GM12892 (cell line): ENCODE results near the gene VGF.

Source experiments
- DNase-seq: peaks from one replicate; pipeline ENCODE4 v3.0.0; 2011; ENCODE audit not compliant: insufficient read length
- FAIRE-seq: peaks from 2 replicates; lab custom pipeline; 2011; peaks lifted over from hg19 to GRCh38; lab: Jason Lieb, UNC
- POLR2A ChIP-seq: IDR thresholded peaks from 2 replicates; pipeline ENCODE4 v1.6.1; 2011; ENCODE audit warnings: low read depth, low read length, control low read depth
- POLR2AphosphoS5 ChIP-seq: IDR thresholded peaks from 2 replicates; pipeline ENCODE4 v1.6.1; 2011; ENCODE audit warnings: low read depth, low read length, control low read depth
- TAF1 ChIP-seq: IDR thresholded peaks from 2 replicates; pipeline ENCODE4 v1.6.1; 2011; ENCODE audit warnings: low read depth, mild to moderate bottlenecking, control low read depth, low read length, borderline replicate concordance

The VGF gene

GRCh38 chr7:101180130-101180755, 14.9 kb upstream of the VGF start, which contains the start of gene NAT16:
TSS of gene NAT16 (minus strand) at chr7:101180293. CDS start at chr7:101174807, 5,486 bp downstream.
- TF ChIP-seq POLR2AphosphoS5 (no peak), POLR2A (no peak), TAF1 (no peak)
- no peak for FAIRE-seq

DNA sequence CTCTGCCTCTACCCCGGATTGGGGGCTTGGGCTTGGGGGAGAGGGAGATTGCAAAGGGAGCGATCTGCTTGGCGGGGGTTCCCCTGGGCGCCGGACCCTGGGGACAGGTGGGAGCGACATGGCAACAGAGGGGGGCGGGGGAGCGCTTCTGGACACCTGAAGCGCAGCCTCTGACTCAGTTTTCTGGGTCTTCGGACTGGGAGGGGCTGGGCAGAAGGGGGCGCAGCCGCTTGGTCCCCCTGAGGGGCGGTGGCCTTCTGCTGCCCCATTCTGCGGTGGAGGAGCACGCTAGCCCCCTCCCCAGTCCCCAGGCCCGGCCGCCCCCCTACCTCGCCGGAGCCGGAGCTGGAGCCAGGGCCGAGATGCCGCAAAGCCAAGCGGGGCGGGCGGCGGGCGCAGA, 14.3 kb upstream of the VGF start:
- DNase-seq (no peak), FAIRE-seq (no peak)
- TF ChIP-seq POLR2A (no peak), POLR2AphosphoS5 (no peak), TAF1 (no peak)

More at GRCh38 chr7:101180130-101180755, 14.9 kb upstream of the VGF start, which contains the start of gene NAT16:
- DNase-seq: no peak

DNA sequence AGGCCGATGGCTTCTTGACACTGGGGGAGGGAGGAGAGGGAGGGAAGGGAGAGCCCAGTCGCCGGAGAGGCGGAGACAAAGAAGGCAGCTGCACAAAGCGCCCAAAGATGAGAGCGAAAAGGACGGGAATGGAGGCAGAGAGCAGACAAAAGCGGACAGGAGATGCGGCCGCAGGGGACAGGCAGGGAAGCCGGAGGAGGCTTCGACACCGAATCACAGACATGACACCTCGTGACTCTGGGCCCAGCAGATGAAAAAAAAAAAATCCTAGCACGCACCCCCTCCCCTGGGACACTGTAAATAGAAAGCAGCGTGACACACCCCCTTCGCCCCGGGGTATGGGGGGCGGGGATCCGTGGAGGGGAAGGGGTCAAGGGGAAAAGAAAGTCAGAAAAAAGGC, 13.7 kb upstream of the VGF start:
- no peak for TF ChIP-seq TAF1
- no peak for TF ChIP-seq POLR2AphosphoS5
- TF ChIP-seq POLR2A: no peak
- FAIRE-seq (no peak), DNase-seq (no peak)

DNA sequence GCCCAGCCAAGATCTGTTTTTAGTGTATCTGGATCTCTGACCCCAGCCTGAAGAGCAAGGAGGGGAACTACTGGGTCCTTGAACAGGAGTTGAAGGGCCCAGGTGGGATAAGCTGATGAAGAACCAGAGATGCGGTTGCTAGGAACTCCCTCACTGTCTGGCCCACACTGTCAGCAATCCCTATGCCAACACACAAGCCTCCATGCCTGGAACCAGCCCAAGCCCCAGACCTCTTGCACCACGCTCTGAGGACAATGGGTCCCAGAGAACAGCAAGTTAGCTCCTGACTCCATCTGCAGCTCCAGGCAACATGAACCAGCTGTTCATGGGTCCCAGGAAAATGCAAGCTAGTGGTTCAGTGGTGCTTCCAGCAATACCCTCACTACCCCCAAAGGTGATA, 12.3 kb upstream of the VGF start:
- FAIRE-seq (no peak), DNase-seq (no peak)
- TF ChIP-seq TAF1 (no peak), POLR2AphosphoS5 (no peak), POLR2A (no peak)

DNA sequence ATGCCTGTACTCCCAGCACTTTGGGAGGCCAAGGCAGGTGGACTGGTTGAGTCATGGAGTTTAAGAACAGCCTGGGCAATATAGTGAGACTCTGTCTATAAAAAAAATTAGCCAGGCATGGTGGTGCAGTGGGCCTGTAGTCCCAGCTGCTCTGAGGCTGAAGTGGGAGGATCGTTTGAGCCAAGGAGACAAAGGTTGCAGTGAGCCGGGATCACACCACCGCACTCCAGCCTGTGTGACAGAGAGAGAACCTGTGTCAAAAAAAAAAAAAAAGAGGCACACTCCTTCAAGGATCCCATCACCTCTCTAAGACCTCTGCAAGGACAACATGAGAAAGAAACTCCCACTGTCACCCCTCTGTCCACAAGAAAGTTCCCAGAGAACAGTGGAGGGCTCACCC, 10.3 kb upstream of the VGF start:
- DNase-seq: no peak
- TF ChIP-seq POLR2AphosphoS5: no peak
- TF ChIP-seq TAF1: no peak
- TF ChIP-seq POLR2A: no peak
- FAIRE-seq: no peak

DNA sequence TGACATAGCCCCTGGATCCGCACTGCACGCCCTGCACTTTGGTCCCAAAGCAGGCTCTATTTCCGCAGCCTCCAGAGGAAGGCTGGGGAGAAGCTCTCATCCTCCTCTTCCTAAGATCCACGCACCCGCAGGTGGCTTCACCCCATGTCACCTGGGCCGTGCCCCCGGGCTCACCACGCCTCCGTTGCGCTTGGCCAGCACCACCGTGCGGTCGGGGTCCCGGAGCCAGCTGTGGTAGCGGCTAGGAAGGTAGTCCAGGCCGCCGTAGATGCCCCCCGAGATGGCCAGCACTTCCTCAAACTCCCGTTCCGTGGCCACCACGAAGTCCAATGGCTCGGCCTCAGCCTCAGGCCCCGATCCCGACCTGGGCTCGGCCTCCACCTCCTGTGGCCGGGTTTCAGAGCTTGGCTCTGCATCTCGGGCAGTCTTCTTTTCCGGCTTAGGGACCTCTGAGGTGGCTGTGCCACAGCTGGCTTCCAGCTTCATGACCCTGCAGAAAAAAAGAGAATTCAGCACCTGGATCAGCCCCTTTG, 9.0 kb upstream of the VGF start:
- no peak for FAIRE-seq
- TF ChIP-seq TAF1 (no peak), POLR2AphosphoS5 (no peak), POLR2A (no peak)
- DNase-seq: no peak

DNA sequence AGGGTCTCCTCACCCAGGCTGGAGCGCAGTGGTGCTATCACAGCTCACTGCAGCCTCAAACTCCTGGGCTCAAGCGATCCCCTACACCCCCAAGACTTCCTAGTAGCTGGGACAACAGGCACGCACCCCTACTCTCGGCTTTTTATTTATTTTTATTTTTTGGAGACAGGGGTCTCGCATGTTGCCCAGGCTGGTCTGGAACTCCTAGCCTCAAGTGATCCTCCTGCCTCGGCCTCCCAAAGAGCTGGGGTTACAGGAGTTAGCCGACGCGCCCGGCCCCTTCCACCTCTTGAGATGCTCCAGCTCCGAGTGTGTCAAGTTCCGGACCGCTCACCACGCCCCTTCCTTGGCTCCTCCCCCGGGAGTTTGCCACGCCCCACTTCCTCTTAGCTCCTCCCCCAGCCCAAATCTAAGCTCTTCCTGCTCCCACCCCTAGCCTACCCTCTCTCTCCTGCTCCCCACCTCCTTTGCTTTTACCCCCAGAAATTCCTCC, 8.4 kb upstream of the VGF start:
- no peak for TF ChIP-seq POLR2A
- TF ChIP-seq POLR2AphosphoS5: no peak
- no peak for TF ChIP-seq TAF1
- DNase-seq (no peak), FAIRE-seq (no peak)

DNA sequence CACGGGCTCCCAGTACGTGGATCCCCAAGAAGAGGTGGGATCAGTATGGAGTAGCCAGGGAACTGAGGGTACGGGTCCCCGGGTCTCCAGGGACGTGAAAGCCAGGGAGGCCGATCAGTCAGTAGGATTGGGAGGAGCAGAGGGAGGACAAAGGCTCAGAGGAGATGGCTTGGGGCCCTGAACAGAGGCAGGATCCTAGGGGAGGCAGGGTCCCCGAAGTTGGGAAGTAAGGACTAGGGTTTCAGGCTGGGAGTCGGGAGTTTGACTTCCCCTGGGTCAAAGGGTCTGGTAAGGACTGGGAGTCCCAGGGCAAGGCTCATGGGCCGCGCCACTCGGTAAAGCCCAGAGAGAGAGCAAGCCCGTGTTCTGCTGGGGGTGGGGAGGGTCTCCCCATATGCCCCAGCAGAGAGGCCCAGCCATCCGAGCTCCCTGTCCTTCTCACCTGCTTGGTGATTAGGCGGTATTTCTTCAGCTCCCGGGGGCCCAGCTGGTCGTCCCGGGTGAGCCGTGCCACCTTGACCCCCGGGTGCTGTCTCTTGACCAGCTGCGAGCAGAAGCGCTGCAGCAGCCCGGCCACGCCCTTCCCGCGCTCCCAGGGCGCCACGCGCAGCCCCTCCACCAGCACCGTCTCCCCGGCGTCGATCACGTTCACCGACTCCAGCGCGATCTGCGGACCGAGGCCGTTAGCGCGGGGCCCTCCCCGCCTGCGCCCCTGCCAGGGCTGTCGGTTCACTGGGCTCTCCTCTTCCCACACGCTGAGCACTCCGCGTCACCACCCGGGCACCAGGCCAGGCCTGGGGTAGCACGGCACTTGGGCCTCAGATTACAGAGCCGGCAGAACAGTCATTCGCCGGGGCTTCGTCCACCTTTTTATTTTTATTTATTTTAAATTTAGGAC, 7.7 kb upstream of the VGF start:
- FAIRE-seq (no peak), DNase-seq (no peak)
- TF ChIP-seq POLR2A (no peak), POLR2AphosphoS5 (no peak), TAF1 (no peak)

- DNase-seq (no peak), FAIRE-seq (no peak)
- TF ChIP-seq POLR2AphosphoS5 (no peak), TAF1 (no peak), POLR2A (no peak)
Observed at GRCh38 chr7:101172005-101172853, 6.9 kb upstream of the VGF start.

DNA sequence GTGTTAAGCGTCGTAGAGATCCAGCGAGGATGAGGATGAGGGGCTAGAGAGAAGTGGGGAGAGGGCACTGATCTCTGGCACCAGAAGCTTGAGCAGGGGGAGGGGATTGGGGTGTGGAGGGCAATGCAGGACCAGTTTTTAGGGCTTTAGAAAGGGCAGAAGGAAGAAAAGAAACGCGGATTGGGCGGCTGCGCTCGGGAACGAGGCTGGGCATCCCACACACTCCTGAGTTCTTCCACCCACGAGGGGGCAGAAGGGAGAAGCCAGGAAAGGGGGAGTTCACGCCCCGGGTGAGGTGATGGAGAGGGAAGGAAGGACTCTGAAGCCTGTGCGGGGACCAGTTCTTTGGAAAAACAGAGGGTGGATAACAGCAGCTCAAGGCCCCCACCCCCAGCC, 6.1 kb upstream of the VGF start:
- TF ChIP-seq POLR2AphosphoS5: no peak
- no peak for TF ChIP-seq TAF1
- TF ChIP-seq POLR2A: no peak
- DNase-seq (no peak), FAIRE-seq (no peak)
